ENCODE measurements around the gene SLFN13.

GRCh38 chr17:35438433-35438832 is 10.1 kb downstream of the SLFN13 start:
- TF ChIP-seq PATZ1 (CRISPR knock-in tag; IDR thresholded peaks at IDR 0.05; ENCODE audit: borderline replicate concordance) (no peak), GLIS3 (CRISPR knock-in tag; IDR thresholded peaks at IDR 0.05) (no peak), POU6F1 (CRISPR knock-in tag; IDR thresholded peaks at IDR 0.05; ENCODE audit: borderline replicate concordance, low read depth) (no peak), CREB5 (CRISPR knock-in tag; IDR thresholded peaks at IDR 0.05; ENCODE audit: low read depth) (no peak), OSR1 (CRISPR knock-in tag; IDR thresholded peaks at IDR 0.05) (no peak), ARNTL (CRISPR knock-in tag; IDR thresholded peaks at IDR 0.05; ENCODE audit: borderline replicate concordance, low read depth) (no peak), ESRRG (CRISPR knock-in tag; IDR thresholded peaks at IDR 0.05) (no peak), TOX (CRISPR knock-in tag; IDR thresholded peaks at IDR 0.05; ENCODE audit: borderline replicate concordance) (no peak)
